Activated T-helper 1 cell treated with anti-CD3 and anti-CD28 coated beads, Interleukin-2, amount 50 U/mL, for 16 hours (primary cell): ENCODE results near the gene CHRND.

Experiments
- DNase-seq, 2 donors: peaks; one replicate each; pipeline ENCODE4 v3.0.0-alpha.2; 2020; ENCODE audit warnings: low read depth in 1 of 2, low spot score in 1 of 2

Gene CHRND

GRCh38 chr2:232573042-232573441 is 47.1 kb downstream of the CHRND start:
- DNase-seq = no peak

DNA sequence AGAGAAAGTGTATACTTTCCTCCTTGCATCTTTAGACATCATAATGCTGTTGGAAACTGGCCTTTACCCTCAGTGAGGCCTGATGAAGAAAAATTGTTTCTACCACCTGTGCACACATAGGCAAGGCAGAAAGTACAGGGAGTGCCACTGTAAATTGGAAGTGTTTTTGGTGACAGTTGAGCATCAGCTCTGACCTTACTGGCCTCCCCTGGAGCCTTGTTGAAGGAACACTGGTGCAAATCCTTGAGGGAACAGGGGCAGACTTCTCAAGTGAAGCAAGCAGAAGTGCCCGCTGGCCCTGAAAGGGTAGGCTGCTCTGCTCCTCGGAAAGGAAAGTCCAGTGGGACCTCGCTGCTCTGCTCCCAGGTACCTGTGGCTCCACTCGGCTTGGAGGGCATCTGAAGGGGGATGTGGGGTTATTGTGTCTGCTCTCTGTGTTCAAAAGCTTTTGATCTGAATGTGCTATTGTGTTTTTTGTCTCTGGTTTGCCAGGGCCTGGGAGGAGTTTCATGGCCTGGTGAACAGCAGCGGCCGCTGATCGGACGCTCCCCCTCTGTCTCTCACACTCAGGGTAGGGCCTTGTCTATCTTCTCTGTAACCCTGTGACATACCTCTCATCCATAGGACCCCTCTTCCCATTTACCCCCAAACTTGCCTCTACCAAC is 47.9 kb downstream of the CHRND start:
- no peak for DNase-seq

DNA sequence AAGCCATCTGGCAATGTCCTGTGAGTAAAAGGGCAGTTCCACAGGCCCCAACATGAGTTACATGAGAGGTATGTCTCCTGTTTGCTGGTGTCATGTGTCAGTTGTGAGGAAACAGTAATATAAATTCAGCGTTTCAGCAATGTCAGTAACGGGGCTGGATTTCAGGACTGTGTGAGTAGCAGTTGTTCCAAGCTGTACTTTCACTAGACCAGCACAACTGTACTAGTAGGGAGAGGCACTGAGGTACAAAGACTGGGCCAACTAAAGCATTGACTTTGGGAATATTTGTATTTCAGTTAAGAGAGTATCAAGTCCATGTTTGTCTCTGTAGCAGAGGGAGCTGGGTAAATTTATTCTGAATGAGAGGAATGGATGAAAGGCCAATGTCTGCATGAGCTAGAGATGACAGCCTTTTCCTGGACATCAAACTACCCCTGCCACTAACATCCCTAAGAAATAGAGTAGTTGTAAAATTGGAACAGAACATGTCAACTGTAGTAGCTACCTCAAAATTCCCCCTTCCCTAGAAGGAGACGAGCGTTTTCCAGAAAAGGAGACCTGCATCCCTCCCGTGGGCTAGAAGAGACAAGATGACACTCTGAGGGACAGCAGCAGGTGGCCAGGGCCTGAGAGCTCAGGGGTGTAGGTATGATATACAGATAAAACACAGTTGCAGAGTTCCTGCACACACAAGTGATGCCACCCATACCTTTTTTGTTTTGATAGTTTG is 48.9 kb downstream of the CHRND start:
- no peak for DNase-seq

- DNase-seq = no peak
Measured at GRCh38 chr2:232575404-232575746, 49.4 kb downstream of the CHRND start.

DNA sequence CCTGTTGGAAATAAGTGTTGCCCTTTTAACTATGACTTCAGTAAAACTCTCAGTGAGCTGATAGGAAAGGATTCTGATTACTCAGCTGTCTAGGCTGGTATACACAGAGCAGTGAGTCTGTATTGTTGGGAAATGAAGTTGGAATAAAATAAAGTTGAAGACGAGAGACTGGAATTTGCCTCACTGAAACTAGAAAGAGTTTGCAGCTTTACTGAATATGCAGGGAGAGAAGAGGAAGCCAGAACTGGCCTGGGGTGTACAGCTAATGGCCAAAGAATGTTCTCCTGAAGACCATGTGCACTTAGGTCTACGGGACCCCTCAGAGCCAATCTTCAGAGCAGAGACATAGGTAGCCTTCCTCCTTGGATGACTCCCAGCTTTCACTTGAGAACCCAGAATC is 51.0 kb downstream of the CHRND start:
- no peak for DNase-seq

- no peak for DNase-seq
Measured at GRCh38 chr2:232577841-232578240, 51.9 kb downstream of the CHRND start.

DNA sequence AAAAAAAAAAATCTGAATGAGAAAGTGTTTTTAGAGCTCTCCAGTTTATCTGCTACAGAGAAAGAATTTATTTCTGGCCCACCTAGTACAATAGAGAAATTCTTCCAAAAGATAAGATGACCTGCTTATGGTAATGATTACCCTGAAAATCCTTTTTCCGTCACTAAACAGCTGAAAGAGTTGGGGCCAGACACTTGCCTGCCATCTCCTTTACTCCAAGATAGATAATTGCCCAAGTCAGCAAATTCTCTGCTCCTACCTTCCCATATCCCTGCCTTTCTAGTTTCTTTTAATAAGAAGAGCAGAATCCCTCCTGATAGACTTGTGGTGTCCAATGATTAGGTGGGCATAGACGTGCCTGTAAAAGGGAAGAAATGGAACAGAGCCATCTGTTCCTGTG is 52.7 kb downstream of the CHRND start:
- no peak for DNase-seq

DNA sequence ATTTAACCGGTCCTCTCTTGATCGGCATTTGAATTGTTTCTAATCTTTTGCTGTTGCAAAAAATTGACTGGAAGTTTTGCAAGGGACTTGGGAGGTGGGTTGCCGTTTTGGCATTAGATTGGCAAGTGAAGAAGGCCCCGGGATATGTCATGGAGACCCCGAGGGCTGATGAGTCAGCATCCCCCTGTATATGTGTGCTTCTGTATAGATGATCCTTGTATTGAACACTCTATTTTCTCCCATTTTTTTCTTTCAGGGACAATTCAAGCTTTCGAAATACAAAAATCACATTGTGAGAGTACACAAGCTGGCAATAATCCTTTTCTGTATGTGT is 54.7 kb downstream of the CHRND start:
- DNase-seq = no peak

GRCh38 chr2:232581725-232582124 is 55.8 kb downstream of the CHRND start:
- no peak for DNase-seq

DNA sequence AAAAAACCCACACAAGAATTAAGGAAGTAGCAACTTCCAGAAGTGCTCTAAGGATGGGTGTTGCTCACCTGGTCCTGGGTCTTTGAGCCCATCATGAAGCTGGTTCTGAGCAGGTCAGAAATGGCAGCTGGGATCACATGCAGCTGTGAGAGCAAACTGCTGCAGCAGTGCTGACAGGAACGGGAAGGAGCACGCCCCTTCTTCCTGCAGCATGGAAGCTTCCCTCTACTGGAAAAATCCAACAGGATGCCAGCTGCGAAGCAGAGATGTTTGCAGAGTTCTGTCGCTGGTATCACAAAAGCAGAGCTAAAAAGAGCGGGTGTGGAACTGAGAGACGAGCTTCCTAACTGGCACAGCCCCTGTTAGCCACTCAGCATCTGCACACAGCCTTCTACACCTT is 58.3 kb downstream of the CHRND start:
- no peak for DNase-seq
